Body of pancreas (tissue), 4 donors: Measurements from ENCODE around the gene DAB1. TPM values are rescaled to one million over a fixed set of nuclear protein-coding genes. Genes with fewer than 3 reads are reported as not detected.

Experiments used
- ATAC-seq: fragments of 150-250 bp; one replicate; pipeline ENCODE4 v1.9.1; 2016
- DNase-seq, 4 donors: peaks; one replicate each; pipeline ENCODE4 v3.0.0-alpha.2; 2019
- H3K27ac ChIP-seq, 4 donors: fragments of 200-600 bp; sonication (generic); 1 replicate in 3 of 4; 2 replicates in 1 of 4; pipeline versions ENCODE4 v1.5.1 to v1.6.1; 2016 to 2019; ENCODE audit warnings: mild to moderate bottlenecking in 1 of 4, mixed read lengths in 1 of 4, moderate library complexity in 1 of 4
- H3K27me3 ChIP-seq, 2 donors: fragments of 200-600 bp; sonication (generic); one replicate each; pipeline ENCODE4 v1.6.0; 2016; ENCODE audit warnings: mild to moderate bottlenecking in 1 of 2
- H3K36me3 ChIP-seq, 2 donors: fragments of 200-600 bp; sonication (generic); replicated peaks in 1 of 2; 2 replicates each; pipeline ENCODE4 v1.5.1; 2016; ENCODE audit warnings: low read depth in 2 of 2; ENCODE audit not compliant: insufficient read depth in 1 of 2
- H3K4me1 ChIP-seq: fragments of 200-600 bp; sonication (generic); one replicate; pipeline ENCODE4 v1.6.0; 2016
- H3K4me3 ChIP-seq, 2 donors: fragments of 200-600 bp; sonication (generic); 1 replicate in 1 of 2; 2 replicates in 1 of 2; pipeline ENCODE4 v1.5.1; 2016 to 2019
- H3K9me3 ChIP-seq, 3 donors: fragments of 200-600 bp; sonication (generic); 1 replicate in 2 of 3; 2 replicates in 1 of 3; pipeline ENCODE4 v1.5.1; 2016
- CTCF ChIP-seq, 7 experiments: fragments of 450-650 bp in 4 of 7; fragments of 200-600 bp in 3 of 7; sonication (generic) in 3 of 7; IDR thresholded peaks; one replicate each; pipeline ENCODE4 v1.5.1; 2016 to 2019; ENCODE audit warnings: antibody characterized with exemption in 7 of 7
- POLR2A ChIP-seq, 3 donors: fragments of 450-650 bp; IDR thresholded peaks; one replicate each; pipeline ENCODE4 v1.6.1; 2016; ENCODE audit warnings: antibody characterized with exemption in 3 of 3, mild to moderate bottlenecking in 2 of 3
- WGBS, 2 donors: methylation state at CpG; one replicate each; pipeline ENCODE4 v1.1.5; 2017; 5-methylcytosine and 5-hydroxymethylcytosine counted together
- intact Hi-C: fragments of 100-400 bp; cut with DNase I; formaldehyde crosslinking; loops from one replicate; pipeline ENCODE4 v1.15.1; 2023
- total RNA-seq, 2 donors: library from RNA; depleted of rRNA; stranded (reverse); fragments of >200 nt; gene quantifications; one replicate each; pipeline ENCODE4 v1.1.0, GENCODE V29; 2016

DAB1 gene
- total RNA-seq, 2 donors from 2014 or later = under 0.01 TPM; not detected in 1

GRCh38 chr1:57133686-57134085 is 290.2 kb downstream of the DAB1 start:
- 32 to 56% methylated on average over 1 of the region's 1 CpG for WGBS, 2 donors
- no peaks in the 10 kb centered on the region for H3K27me3 ChIP-seq
- intact Hi-C loops = no loop called here
- H3K4me1 ChIP-seq = no peaks in the 10 kb centered on the region
- no peak overlapping the region for H3K4me3 ChIP-seq
- no peaks in the 10 kb centered on the region for H3K9me3 ChIP-seq
- ATAC-seq = no peak
- DNase-seq = no peak
- no peak overlapping the region for H3K27ac ChIP-seq
- TF ChIP-seq CTCF (IDR thresholded peaks at IDR 0.05) = no peak
- no peak for TF ChIP-seq POLR2A (IDR thresholded peaks at IDR 0.05)
- H3K36me3 ChIP-seq = no peaks in the 10 kb centered on the region

DNA sequence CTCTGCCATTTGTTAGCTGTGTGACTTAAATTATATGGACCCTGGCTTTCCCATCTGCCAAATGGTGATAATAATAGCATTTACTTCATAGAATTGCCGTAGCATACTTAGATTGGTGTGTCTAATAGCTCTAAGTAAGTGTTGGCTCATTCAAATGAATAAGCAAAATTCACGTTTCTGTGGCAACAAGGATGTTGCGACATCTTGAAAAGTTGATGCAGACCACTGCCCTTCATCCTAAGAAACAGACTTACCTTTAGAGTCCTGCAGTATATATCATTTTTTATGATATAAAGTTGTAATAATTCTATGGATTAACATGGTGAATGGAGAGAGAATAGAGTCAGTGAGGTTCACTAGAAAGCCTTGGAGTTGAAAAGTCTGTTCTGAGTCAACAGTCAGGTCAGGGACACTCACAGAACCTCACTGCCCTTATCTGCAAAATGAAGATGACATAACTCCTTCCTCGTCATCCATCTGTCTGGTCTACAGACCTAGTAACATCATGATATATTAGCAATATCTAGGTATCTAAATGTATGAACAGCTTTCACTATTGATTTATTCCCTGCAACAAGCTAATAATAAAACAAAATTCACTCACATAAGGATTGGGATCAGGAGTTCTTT is 290.8 kb downstream of the DAB1 start:
- no peaks in the 10 kb centered on the region for H3K36me3 ChIP-seq
- H3K9me3 ChIP-seq = no peaks in the 10 kb centered on the region
- TF ChIP-seq CTCF (IDR thresholded peaks at IDR 0.05) (no peak), POLR2A (IDR thresholded peaks at IDR 0.05) (no peak)
- no peaks in the 10 kb centered on the region for H3K27me3 ChIP-seq
- no peak overlapping the region for H3K27ac ChIP-seq
- intact Hi-C loops = no loop called here
- no peaks in the 10 kb centered on the region for H3K4me1 ChIP-seq
- ATAC-seq (no peak), DNase-seq (no peak)
- WGBS, 2 donors = 67 to 82% methylated on average over 4 of the region's 4 CpGs
- H3K4me3 ChIP-seq = no peak overlapping the region

GRCh38 chr1:57131701-57132394 is 292.0 kb downstream of the DAB1 start:
- intact Hi-C loops = no loop called here
- DNase-seq = no peak

DNA sequence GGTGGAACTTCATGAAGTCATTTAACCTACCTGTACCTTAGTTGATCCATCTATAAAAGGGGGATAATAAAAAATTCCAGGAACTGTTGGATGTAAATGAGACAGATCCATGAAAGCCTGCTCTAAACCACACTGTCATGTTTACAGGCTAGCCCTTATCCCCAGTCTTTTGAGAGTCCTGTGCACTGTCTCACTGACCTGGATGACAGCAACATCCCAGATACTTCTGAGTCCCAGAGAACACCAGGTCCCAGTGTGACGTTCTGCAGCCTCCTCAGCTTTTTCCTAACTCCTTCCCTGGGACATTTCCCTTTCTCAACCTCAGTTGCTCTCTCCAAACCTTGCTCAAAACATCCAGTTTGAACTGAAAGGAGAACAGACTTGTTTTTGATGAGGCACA is 292.6 kb downstream of the DAB1 start:
- no peak overlapping the region for H3K27ac ChIP-seq
- H3K4me3 ChIP-seq = no peak overlapping the region
- no peaks in the 10 kb centered on the region for H3K9me3 ChIP-seq
- H3K27me3 ChIP-seq = no peaks in the 10 kb centered on the region
- no peak for TF ChIP-seq POLR2A (IDR thresholded peaks at IDR 0.05)
- TF ChIP-seq CTCF (IDR thresholded peaks at IDR 0.05) = no peak
- H3K4me1 ChIP-seq = no peaks in the 10 kb centered on the region
- no peak for DNase-seq
- no peak for ATAC-seq
- WGBS, 2 donors = 10 to 27% methylated on average over 1 of the region's 1 CpG
- intact Hi-C loops = no loop called here
- H3K36me3 ChIP-seq = no peaks in the 10 kb centered on the region

More at GRCh38 chr1:57131701-57132394, 292.0 kb downstream of the DAB1 start:
- H3K4me3 ChIP-seq = no peak overlapping the region
- no peaks in the 10 kb centered on the region for H3K4me1 ChIP-seq
- TF ChIP-seq CTCF (IDR thresholded peaks at IDR 0.05) (no peak), POLR2A (IDR thresholded peaks at IDR 0.05) (no peak)
- no peaks in the 10 kb centered on the region for H3K36me3 ChIP-seq
- no peak for ATAC-seq
- H3K27ac ChIP-seq = no peak overlapping the region
- whole genome bisulfite sequencing, 2 donors = 62 to 80% methylated on average over 3 of the region's 3 CpGs
- no peaks in the 10 kb centered on the region for H3K27me3 ChIP-seq
- no peaks in the 10 kb centered on the region for H3K9me3 ChIP-seq

DNA sequence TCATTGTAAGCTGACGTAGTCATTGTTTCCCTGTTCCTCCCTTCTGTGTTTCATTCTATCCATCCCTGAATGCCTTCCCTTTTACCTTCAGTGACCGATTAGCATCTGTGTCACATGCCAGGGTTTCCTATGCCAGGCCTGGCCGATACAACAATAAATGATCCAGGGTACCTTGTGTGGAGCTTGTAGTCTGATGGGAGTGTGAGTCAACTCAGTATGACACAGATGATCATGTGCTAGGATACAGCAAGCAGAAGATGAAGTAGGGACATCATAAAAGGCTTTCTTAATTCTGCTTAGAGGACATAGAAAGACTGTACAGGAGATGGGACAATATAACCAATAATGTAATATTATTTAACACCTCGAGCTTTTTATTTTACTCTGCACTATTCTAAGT is 294.0 kb downstream of the DAB1 start:
- DNase-seq (no peak), ATAC-seq (no peak)
- H3K27ac ChIP-seq = no peak overlapping the region
- H3K36me3 ChIP-seq = no peaks in the 10 kb centered on the region
- H3K4me3 ChIP-seq = no peak overlapping the region
- no peaks in the 10 kb centered on the region for H3K27me3 ChIP-seq
- intact Hi-C loops = no loop called here
- WGBS, 2 donors = 71 to 72% methylated on average over 4 of the region's 4 CpGs
- no peaks in the 10 kb centered on the region for H3K4me1 ChIP-seq
- no peak for TF ChIP-seq CTCF (IDR thresholded peaks at IDR 0.05)
- no peak for TF ChIP-seq POLR2A (IDR thresholded peaks at IDR 0.05)
- H3K9me3 ChIP-seq = no peaks in the 10 kb centered on the region
